SJCRH30 (cell line): ENCODE results near the gene OLFML2A. TPM values are rescaled to one million over a fixed set of nuclear protein-coding genes. Genes with fewer than 3 reads are reported as not detected.

Source experiments
- DNase-seq, 2 experiments: peaks; one replicate each; pipeline ENCODE4 v3.0.0-alpha.2; 2015 to 2020
- H3K27ac ChIP-seq: fragments of 250-450 bp; sonication (Bioruptor Pico); 2 replicates; pipeline ENCODE4 v1.5.1; 2020; ENCODE audit warnings: mild to moderate bottlenecking, moderate library complexity
- H3K27me3 ChIP-seq: fragments of 250-450 bp; sonication (Bioruptor Pico); 2 replicates; pipeline ENCODE4 v1.5.1; 2020; ENCODE audit warnings: mild to moderate bottlenecking, moderate library complexity
- H3K36me3 ChIP-seq: fragments of 250-450 bp; sonication (Bioruptor Pico); 2 replicates; pipeline ENCODE4 v1.5.1; 2020; ENCODE audit warnings: mild to moderate bottlenecking, moderate library complexity
- H3K4me1 ChIP-seq: fragments of 250-450 bp; sonication (Bioruptor Pico); 2 replicates; pipeline ENCODE4 v1.5.1; 2020; ENCODE audit warnings: mild to moderate bottlenecking, moderate library complexity
- H3K4me3 ChIP-seq: fragments of 250-450 bp; sonication (Bioruptor Pico); 2 replicates; pipeline ENCODE4 v1.5.1; 2020; ENCODE audit warnings: mild to moderate bottlenecking, moderate library complexity
- H3K9me3 ChIP-seq: fragments of 250-450 bp; sonication (Bioruptor Pico); replicated peaks from 2 replicates; pipeline ENCODE4 v1.5.1; 2020; ENCODE audit warnings: mild to moderate bottlenecking, moderate library complexity
- total RNA-seq: library from RNA; depleted of rRNA; stranded (reverse); fragments of >200 nt; shearing (Covaris generic); gene quantifications from 2 replicates; pipeline ENCODE4 v1.2.3, GENCODE V29; 2014

OLFML2A gene
- total RNA-seq, 1 experiment from 2014 or later = 13.4 TPM

GRCh38 chr9:124752967-124753366, 24.0 kb upstream of the OLFML2A start:
- no peak for DNase-seq
- H3K4me3 ChIP-seq = no peak overlapping the region
- no peaks in the 10 kb centered on the region for H3K9me3 ChIP-seq
- no peaks in the 10 kb centered on the region for H3K27me3 ChIP-seq
- no peaks in the 10 kb centered on the region; the same call in 1 of the 2 replicates for H3K36me3 ChIP-seq
- H3K27ac ChIP-seq = no peak overlapping the region
- H3K4me1 ChIP-seq = peaks cover 14% of the 10 kb centered on the region

GRCh38 chr9:124754289-124754688, 22.6 kb upstream of the OLFML2A start:
- Histone ChIP-seq H3K36me3 (no peaks in the 10 kb centered on the region; the same call in 1 of the 2 replicates), H3K4me1 (peaks cover 25% of the 10 kb centered on the region), H3K27ac (no peak overlapping the region), H3K4me3 (no peak overlapping the region), H3K9me3 (no peaks in the 10 kb centered on the region), H3K27me3 (no peaks in the 10 kb centered on the region)
- DNase-seq = peak; percentile 18 to 54

DNA sequence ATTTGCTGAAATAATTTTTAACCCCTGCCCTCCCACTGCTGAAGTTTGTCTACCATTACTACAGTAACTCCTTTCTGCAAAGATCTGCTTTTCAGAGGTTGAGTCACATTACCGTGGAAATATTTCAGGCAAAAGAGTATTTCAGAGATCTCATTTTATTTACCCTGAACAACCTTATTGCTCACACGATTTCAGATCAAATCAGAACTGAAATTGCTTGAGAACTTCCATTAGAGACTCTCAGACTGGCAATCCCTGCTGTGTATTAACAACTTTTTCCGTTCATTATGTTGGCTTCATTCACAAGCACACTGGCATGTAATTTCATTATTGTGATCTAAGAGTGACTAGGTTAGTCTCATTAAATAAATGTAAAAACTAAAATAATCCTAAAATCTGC, 21.9 kb upstream of the OLFML2A start:
- H3K27me3 ChIP-seq = no peaks in the 10 kb centered on the region
- H3K36me3 ChIP-seq = no peaks in the 10 kb centered on the region; the same call in 1 of the 2 replicates
- H3K4me1 ChIP-seq = peaks cover 17% of the 10 kb centered on the region
- no peaks in the 10 kb centered on the region for H3K9me3 ChIP-seq
- no peak for DNase-seq
- H3K27ac ChIP-seq = no peak overlapping the region
- no peak overlapping the region for H3K4me3 ChIP-seq

DNA sequence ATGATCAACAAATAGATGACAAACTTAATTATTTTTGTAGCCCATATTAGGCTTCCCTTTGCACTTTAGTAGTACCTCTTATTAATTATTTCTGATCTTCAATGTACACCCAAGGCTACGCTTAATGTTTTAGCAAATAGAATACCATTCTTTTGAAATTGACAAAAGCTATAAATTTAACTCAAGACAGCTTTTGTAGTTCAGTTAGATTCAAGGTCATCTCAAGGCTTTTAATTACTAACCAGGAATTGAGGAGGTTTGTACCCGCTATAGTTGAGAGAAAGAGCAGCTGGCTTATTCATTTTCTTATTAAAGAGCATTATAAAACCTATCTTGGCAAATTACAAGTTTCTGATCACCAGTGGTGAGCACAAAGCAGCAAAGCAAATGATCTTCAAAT, 20.9 kb upstream of the OLFML2A start:
- Histone ChIP-seq H3K36me3 (no peaks in the 10 kb centered on the region; the same call in 1 of the 2 replicates), H3K9me3 (no peaks in the 10 kb centered on the region), H3K27ac (no peak overlapping the region), H3K27me3 (no peaks in the 10 kb centered on the region), H3K4me3 (no peak overlapping the region), H3K4me1 (peaks cover 12% of the 10 kb centered on the region)
- no peak for DNase-seq

DNA sequence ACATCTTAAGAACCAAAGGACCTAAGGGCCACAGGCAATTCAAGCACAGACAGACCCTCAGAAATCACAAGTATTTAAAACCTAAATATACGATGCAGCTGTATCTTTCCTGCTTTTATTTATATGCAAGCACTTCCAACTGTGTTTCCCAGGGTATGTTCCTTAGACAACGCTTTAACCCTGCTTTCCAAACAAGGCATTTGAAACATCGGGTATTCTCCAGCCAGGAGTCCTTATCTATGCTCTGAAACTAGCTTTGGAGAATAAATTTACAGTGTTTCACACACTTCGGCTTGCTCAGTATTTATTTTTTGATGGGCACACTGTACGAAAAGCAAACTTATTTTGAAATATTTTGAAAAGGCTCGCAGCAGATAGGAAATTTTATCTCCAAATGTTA, 19.3 kb upstream of the OLFML2A start:
- no peak for DNase-seq
- H3K4me1 ChIP-seq = peaks cover 12% of the 10 kb centered on the region
- no peaks in the 10 kb centered on the region for H3K9me3 ChIP-seq
- H3K27ac ChIP-seq = no peak overlapping the region
- H3K27me3 ChIP-seq = no peaks in the 10 kb centered on the region
- H3K4me3 ChIP-seq = no peak overlapping the region
- H3K36me3 ChIP-seq = no peaks in the 10 kb centered on the region

DNA sequence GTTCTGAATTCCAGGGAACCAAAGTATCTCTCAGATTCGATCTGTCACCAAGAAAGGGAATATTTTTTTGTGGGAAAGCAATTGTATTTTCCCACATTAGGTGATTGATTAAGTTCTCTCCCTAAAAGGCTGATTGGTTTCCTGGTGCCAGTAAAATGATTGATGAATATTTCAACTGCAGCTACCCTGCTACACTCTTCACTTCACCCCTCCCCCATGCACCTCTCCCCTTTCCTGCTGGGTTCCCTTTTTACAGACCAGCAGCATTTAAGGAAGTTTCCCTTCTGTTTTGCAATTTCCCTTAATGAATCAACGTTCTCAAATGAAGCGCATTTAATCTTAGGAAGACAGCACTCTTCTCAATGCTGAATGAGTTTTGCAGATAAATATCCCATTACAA, 18.9 kb upstream of the OLFML2A start:
- Histone ChIP-seq H3K36me3 (no peaks in the 10 kb centered on the region), H3K4me3 (no peak overlapping the region), H3K27me3 (no peaks in the 10 kb centered on the region), H3K27ac (no peak overlapping the region), H3K9me3 (no peaks in the 10 kb centered on the region), H3K4me1 (peaks cover 12% of the 10 kb centered on the region)
- no peak for DNase-seq

- Histone ChIP-seq H3K27me3 (no peaks in the 10 kb centered on the region), H3K4me1 (peaks cover 12% of the 10 kb centered on the region), H3K36me3 (no peaks in the 10 kb centered on the region), H3K4me3 (no peak overlapping the region), H3K9me3 (no peaks in the 10 kb centered on the region), H3K27ac (no peak overlapping the region)
- no peak for DNase-seq
Measured at GRCh38 chr9:124758691-124759090, 18.2 kb upstream of the OLFML2A start.

DNA sequence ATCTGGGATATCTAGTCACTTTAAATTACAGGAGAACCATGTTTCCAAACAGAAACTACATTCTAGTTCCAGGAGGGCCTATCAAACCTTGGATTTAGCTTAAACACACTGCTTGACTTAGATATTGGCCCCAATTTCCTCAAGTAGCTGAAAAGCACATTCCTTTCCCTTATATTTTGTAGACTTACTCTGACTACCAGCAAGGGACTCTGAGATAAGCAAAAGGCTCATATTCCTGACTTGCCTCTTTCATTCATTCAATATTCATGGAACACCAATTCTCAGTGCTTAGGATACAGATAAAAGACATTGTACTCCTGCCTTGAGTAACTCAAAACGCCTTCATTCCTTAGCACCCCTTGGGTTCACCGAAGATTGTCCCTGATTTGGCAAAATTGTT, 17.6 kb upstream of the OLFML2A start:
- no peak overlapping the region for H3K4me3 ChIP-seq
- no peaks in the 10 kb centered on the region for H3K27me3 ChIP-seq
- peaks cover 12% of the 10 kb centered on the region for H3K4me1 ChIP-seq
- H3K27ac ChIP-seq = no peak overlapping the region
- no peaks in the 10 kb centered on the region for H3K9me3 ChIP-seq
- no peak for DNase-seq
- H3K36me3 ChIP-seq = no peaks in the 10 kb centered on the region

GRCh38 chr9:124760719-124761118, 16.2 kb upstream of the OLFML2A start:
- DNase-seq = no peak
- Histone ChIP-seq H3K27me3 (no peaks in the 10 kb centered on the region), H3K36me3 (no peaks in the 10 kb centered on the region), H3K27ac (no peak overlapping the region), H3K4me1 (peaks cover 22% of the 10 kb centered on the region), H3K9me3 (no peaks in the 10 kb centered on the region), H3K4me3 (no peak overlapping the region)

- peaks cover 24% of the 10 kb centered on the region for H3K4me1 ChIP-seq
- no peak overlapping the region for H3K27ac ChIP-seq
- H3K36me3 ChIP-seq = no peaks in the 10 kb centered on the region
- DNase-seq = no peak
- no peak overlapping the region for H3K4me3 ChIP-seq
- H3K9me3 ChIP-seq = no peaks in the 10 kb centered on the region
- no peaks in the 10 kb centered on the region for H3K27me3 ChIP-seq
Measured at GRCh38 chr9:124761196-124761595, 15.7 kb upstream of the OLFML2A start.

DNA sequence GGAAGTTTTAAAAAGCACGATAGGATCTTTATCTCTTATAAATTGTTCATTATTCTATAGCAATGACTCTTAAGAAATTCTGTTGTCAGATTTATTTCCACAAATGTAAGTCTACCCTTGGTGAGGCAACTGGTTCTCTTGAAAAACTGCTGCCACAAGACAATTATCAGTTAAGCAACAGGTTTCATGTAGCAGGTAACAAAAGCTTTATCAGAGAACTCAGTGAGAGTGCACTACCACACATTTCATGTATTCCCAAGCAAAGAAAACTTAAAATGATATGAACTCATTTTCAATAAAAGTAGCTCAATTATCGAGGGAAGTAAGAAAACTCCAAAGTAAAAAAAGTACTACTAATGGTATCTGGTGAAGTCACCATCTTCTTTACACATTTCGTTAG, 15.2 kb upstream of the OLFML2A start:
- H3K9me3 ChIP-seq = no peaks in the 10 kb centered on the region
- H3K4me1 ChIP-seq = peaks cover 24% of the 10 kb centered on the region
- H3K27me3 ChIP-seq = no peaks in the 10 kb centered on the region
- no peak overlapping the region for H3K4me3 ChIP-seq
- no peaks in the 10 kb centered on the region for H3K36me3 ChIP-seq
- no peak overlapping the region for H3K27ac ChIP-seq
- DNase-seq = no peak

- Histone ChIP-seq H3K9me3 (no peaks in the 10 kb centered on the region), H3K27ac (no peak overlapping the region), H3K4me3 (no peak overlapping the region), H3K4me1 (peaks cover 24% of the 10 kb centered on the region), H3K27me3 (no peaks in the 10 kb centered on the region), H3K36me3 (no peaks in the 10 kb centered on the region)
- DNase-seq = no peak
Measured at GRCh38 chr9:124762633-124763032, 14.3 kb upstream of the OLFML2A start.

- Histone ChIP-seq H3K36me3 (no peaks in the 10 kb centered on the region), H3K4me1 (peaks cover 12% of the 10 kb centered on the region), H3K9me3 (no peaks in the 10 kb centered on the region), H3K27ac (no peak overlapping the region), H3K27me3 (no peaks in the 10 kb centered on the region), H3K4me3 (no peak overlapping the region)
- peak in 1 of 2 experiments; percentile 70 for DNase-seq
Measured at GRCh38 chr9:124764774-124765438, 12.0 kb upstream of the OLFML2A start.

- Histone ChIP-seq H3K36me3 (no peaks in the 10 kb centered on the region), H3K27ac (no peak overlapping the region), H3K27me3 (no peaks in the 10 kb centered on the region), H3K9me3 (no peaks in the 10 kb centered on the region), H3K4me3 (no peak overlapping the region), H3K4me1 (peaks cover 12% of the 10 kb centered on the region)
- DNase-seq = no peak
Measured at GRCh38 chr9:124765439-124765835, 11.5 kb upstream of the OLFML2A start.

GRCh38 chr9:124766326-124766725, 10.6 kb upstream of the OLFML2A start:
- no peak for DNase-seq
- Histone ChIP-seq H3K4me1 (peaks cover 12% of the 10 kb centered on the region), H3K4me3 (no peak overlapping the region), H3K27me3 (no peaks in the 10 kb centered on the region), H3K36me3 (no peaks in the 10 kb centered on the region), H3K27ac (no peak overlapping the region), H3K9me3 (no peaks in the 10 kb centered on the region)
